ENCODE results near the gene CLP1. TPM values are rescaled to one million over a fixed set of nuclear protein-coding genes. Genes with fewer than 3 reads are reported as not detected.
A peak's percentile ranks its signal among the peaks of the same experiment; 100 is the strongest.

Gene CLP1
- polyA plus RNA-seq, 1 of the 3 experiments (the other 2 are of a cell fraction): 18.1 TPM

DNA sequence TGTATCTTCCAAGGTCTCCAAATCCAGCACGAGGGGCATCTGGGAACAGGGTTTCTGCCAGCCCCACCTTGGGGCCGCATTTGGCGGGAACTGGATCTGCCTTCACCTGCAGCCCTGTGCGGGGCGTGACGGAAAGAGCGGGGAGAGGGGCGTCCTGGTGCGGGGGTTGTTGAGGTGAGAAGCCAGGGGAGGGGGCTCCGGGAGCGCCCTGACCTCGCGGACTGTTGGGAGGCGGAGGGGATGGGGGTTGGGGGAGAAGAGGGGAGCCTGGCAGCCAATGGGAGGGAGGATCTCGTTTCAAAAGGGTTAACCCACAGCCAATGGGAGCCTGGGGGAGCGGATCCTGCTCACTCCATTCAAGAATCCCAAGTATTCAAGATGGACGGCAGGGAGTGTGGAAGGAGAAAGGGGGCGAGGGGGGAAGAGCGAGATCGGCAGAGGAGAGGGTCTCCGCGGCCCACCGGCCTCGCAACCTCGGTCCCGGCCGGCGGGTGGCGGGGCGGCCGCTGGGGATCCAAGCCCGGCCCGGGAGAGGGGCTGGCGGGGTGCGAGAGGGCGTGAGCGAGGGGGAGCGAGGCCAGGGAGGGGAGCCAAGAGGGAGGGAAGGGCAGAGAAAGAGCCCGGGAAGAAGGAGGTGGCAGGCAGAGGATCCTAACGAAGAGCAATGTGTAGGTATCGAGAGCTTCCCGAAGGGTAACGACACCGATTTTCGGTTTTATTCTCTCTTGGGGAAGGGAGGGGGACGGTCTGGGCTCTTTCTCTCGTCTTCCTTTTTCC is 19.4 kb upstream of the CLP1 start:
- DNase-seq: peak; percentile 98
- ChIA-PET CTCF (interaction anchor here (1.1 to 17.7 kb wide), 6 partner anchors 11 to 180 kb away, joined by 3 to 326 read pairs (median 10); partner anchors contain the start of genes UBE2L6 and YPEL4), POLR2A (interaction anchor here (1.0 to 1.8 kb wide), 2 partner anchors 40 to 70 kb away, joined by 4 to 11 read pairs; partner anchors contain the start of gene UBE2L6)
- no peaks in the 10 kb centered on the region for H3K27me3 ChIP-seq (ENCODE audit: insufficient read depth)
- H3K36me3 ChIP-seq (replicated peaks in 1 of 2; ENCODE audit: control insufficient read depth in 1 of 2, insufficient read depth in 2 of 2, low read length in 1 of 2): peaks cover 0 to 3% of the 10 kb centered on the region in 2 experiments
- peak overlapping the region; percentile 86 to 99 for H3K4me3 ChIP-seq (ENCODE audit: low read depth in 2 of 2, low read length in 1 of 2)
- peak overlapping the region; percentile 77 to 81 for H3K27ac ChIP-seq (ENCODE audit: low read depth in 2 of 2, low read length in 1 of 2)
- peak overlapping the region; percentile 99 for H3K4me2 ChIP-seq
- H3K9ac ChIP-seq: peak overlapping the region; percentile 99
- peaks cover 48% of the 10 kb centered on the region for H3K79me2 ChIP-seq (ENCODE audit: insufficient read depth)
- peaks cover 5% of the 10 kb centered on the region for H3F3A ChIP-seq (replicated peaks; ENCODE audit: insufficient read depth)
- H3K9me3 ChIP-seq: no peaks in the 10 kb centered on the region
- peaks cover 29% of the 10 kb centered on the region for H4K20me1 ChIP-seq (ENCODE audit: insufficient read depth)
- WGBS (ENCODE audit: low lambda C conversion rate): 3% methylated on average over 47 of the region's 47 CpGs
- H3K4me1 ChIP-seq (ENCODE audit: control insufficient read depth in 1 of 2, insufficient read depth in 2 of 2, low read depth in 1 of 2, low read length in 1 of 2): peaks cover 14 to 18% of the 10 kb centered on the region in 2 experiments; a peak in 3 of 4 replicates
- no peaks in the 10 kb centered on the region for H3K9me2 ChIP-seq
- TF ChIP-seq CHD2 (IDR thresholded peaks at IDR 0.05; ENCODE audit: low read length, partially characterized antibody) (peak; percentile 51), YY1 (IDR thresholded peaks at IDR 0.05; ENCODE audit: low read depth) (peak; percentile 91), JUND (IDR thresholded peaks at IDR 0.05) (no peak), TAF1 (IDR thresholded peaks at IDR 0.05; ENCODE audit: borderline replicate concordance, low read depth, low read length) (peak; percentile 90), TEAD4 (IDR thresholded peaks at IDR 0.05; ENCODE audit: borderline replicate concordance, insufficient read depth) (peak; percentile 88), RCOR1 (IDR thresholded peaks at IDR 0.05; ENCODE audit: low read length) (peak; percentile 29; the same call in 1 of the 2 replicates), FOXM1 (IDR thresholded peaks at IDR 0.05; ENCODE audit: low read depth) (0 out of 2 replicates have a peak, but pooled peaks have one; percentile 3), MEF2A (IDR thresholded peaks at IDR 0.05; ENCODE audit: borderline replicate concordance, low read depth) (no peak), NRF1 (IDR thresholded peaks at IDR 0.05; ENCODE audit: low read depth, low read length) (no peak), TCF12 (IDR thresholded peaks at IDR 0.05) (no peak), POLR2AphosphoS5 (IDR thresholded peaks at IDR 0.05; ENCODE audit: low read depth, low read length) (peak; percentile 89), EP300 (IDR thresholded peaks at IDR 0.05; ENCODE audit: borderline replicate concordance in 1 of 2, low read depth in 1 of 2, low read length in 1 of 2) (no peak), RXRA (IDR thresholded peaks at IDR 0.05; ENCODE audit: borderline replicate concordance, low read depth) (no peak), SIN3A (IDR thresholded peaks at IDR 0.05; ENCODE audit: borderline replicate concordance, low read depth, low read length) (0 out of 2 replicates have a peak, but pooled peaks have one; percentile 8), RFX5 (IDR thresholded peaks at IDR 0.05; ENCODE audit: low read length) (no peak; the same call in 1 of the 2 replicates)
- TF ChIP-seq, protein P1, sequence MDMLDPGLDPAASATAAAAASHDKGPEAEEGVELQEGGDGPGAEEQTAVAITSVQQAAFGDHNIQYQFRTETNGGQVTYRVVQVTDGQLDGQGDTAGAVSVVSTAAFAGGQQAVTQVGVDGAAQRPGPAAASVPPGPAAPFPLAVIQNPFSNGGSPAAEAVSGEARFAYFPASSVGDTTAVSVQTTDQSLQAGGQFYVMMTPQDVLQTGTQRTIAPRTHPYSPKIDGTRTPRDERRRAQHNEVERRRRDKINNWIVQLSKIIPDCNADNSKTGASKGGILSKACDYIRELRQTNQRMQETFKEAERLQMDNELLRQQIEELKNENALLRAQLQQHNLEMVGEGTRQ (IDR thresholded peaks at IDR 0.05; ENCODE audit: borderline replicate concordance, low read depth, low read length): no peak
- TF ChIP-seq, protein P2, sequence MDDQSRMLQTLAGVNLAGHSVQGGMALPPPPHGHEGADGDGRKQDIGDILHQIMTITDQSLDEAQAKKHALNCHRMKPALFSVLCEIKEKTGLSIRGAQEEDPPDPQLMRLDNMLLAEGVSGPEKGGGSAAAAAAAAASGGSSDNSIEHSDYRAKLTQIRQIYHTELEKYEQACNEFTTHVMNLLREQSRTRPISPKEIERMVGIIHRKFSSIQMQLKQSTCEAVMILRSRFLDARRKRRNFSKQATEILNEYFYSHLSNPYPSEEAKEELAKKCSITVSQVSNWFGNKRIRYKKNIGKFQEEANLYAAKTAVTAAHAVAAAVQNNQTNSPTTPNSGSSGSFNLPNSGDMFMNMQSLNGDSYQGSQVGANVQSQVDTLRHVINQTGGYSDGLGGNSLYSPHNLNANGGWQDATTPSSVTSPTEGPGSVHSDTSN (IDR thresholded peaks at IDR 0.05): no peak
- TF ChIP-seq, protein P3, sequence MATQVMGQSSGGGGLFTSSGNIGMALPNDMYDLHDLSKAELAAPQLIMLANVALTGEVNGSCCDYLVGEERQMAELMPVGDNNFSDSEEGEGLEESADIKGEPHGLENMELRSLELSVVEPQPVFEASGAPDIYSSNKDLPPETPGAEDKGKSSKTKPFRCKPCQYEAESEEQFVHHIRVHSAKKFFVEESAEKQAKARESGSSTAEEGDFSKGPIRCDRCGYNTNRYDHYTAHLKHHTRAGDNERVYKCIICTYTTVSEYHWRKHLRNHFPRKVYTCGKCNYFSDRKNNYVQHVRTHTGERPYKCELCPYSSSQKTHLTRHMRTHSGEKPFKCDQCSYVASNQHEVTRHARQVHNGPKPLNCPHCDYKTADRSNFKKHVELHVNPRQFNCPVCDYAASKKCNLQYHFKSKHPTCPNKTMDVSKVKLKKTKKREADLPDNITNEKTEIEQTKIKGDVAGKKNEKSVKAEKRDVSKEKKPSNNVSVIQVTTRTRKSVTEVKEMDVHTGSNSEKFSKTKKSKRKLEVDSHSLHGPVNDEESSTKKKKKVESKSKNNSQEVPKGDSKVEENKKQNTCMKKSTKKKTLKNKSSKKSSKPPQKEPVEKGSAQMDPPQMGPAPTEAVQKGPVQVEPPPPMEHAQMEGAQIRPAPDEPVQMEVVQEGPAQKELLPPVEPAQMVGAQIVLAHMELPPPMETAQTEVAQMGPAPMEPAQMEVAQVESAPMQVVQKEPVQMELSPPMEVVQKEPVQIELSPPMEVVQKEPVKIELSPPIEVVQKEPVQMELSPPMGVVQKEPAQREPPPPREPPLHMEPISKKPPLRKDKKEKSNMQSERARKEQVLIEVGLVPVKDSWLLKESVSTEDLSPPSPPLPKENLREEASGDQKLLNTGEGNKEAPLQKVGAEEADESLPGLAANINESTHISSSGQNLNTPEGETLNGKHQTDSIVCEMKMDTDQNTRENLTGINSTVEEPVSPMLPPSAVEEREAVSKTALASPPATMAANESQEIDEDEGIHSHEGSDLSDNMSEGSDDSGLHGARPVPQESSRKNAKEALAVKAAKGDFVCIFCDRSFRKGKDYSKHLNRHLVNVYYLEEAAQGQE (IDR thresholded peaks at IDR 0.05; ENCODE audit: low read depth, low read length): no peak; the same call in 1 of the 2 replicates
- TF ChIP-seq, protein P4, sequence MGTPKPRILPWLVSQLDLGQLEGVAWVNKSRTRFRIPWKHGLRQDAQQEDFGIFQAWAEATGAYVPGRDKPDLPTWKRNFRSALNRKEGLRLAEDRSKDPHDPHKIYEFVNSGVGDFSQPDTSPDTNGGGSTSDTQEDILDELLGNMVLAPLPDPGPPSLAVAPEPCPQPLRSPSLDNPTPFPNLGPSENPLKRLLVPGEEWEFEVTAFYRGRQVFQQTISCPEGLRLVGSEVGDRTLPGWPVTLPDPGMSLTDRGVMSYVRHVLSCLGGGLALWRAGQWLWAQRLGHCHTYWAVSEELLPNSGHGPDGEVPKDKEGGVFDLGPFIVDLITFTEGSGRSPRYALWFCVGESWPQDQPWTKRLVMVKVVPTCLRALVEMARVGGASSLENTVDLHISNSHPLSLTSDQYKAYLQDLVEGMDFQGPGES (IDR thresholded peaks at IDR 0.05; ENCODE audit: low read depth, low read length): 0 out of 2 replicates have a peak, but pooled peaks have one; percentile 24
- TF ChIP-seq, protein P5, sequence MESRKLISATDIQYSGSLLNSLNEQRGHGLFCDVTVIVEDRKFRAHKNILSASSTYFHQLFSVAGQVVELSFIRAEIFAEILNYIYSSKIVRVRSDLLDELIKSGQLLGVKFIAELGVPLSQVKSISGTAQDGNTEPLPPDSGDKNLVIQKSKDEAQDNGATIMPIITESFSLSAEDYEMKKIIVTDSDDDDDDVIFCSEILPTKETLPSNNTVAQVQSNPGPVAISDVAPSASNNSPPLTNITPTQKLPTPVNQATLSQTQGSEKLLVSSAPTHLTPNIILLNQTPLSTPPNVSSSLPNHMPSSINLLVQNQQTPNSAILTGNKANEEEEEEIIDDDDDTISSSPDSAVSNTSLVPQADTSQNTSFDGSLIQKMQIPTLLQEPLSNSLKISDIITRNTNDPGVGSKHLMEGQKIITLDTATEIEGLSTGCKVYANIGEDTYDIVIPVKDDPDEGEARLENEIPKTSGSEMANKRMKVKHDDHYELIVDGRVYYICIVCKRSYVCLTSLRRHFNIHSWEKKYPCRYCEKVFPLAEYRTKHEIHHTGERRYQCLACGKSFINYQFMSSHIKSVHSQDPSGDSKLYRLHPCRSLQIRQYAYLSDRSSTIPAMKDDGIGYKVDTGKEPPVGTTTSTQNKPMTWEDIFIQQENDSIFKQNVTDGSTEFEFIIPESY (IDR thresholded peaks at IDR 0.05; ENCODE audit: borderline replicate concordance, low read depth): no peak
- H2AFZ ChIP-seq (ENCODE audit: low read depth): peak overlapping the region; percentile 99
